Measurements from ENCODE around the gene GALNT6.

DNA sequence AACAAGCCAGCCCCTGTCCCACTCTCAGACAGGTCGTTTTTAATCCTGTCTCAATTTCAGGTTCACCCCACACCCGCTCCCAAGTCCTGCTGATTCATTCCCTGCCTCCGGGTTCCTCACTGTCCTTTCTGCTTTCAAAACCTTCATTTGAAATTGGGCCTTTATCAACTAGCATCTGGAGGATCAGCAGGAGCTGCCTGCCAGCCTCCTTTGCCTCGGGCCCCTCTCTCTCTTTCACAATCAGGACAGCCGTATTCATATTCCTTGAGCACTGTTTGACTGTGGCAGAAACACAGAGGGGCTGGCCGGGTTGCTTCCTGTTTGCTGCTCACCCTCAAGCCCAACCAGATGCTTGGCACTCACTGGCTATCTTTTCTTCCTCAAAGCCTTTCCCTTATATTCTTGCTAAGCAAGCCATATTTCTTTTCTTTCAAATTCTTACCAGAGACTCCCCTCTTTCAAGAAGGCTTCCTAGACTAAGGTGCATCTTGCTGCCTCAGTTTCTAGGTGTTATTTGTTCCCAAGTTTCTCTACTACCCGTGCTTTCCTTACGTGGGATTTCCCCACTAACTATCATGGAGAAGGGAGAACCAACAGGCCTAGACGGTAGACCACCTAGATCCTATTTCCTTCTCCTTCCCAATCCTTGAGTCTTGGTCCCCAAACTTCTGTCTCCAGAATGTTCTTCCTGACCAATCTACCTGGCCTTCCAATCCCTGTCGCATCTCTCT, 3.0 kb downstream of the GALNT6 start:
- TF ChIP-seq, protein P1, sequence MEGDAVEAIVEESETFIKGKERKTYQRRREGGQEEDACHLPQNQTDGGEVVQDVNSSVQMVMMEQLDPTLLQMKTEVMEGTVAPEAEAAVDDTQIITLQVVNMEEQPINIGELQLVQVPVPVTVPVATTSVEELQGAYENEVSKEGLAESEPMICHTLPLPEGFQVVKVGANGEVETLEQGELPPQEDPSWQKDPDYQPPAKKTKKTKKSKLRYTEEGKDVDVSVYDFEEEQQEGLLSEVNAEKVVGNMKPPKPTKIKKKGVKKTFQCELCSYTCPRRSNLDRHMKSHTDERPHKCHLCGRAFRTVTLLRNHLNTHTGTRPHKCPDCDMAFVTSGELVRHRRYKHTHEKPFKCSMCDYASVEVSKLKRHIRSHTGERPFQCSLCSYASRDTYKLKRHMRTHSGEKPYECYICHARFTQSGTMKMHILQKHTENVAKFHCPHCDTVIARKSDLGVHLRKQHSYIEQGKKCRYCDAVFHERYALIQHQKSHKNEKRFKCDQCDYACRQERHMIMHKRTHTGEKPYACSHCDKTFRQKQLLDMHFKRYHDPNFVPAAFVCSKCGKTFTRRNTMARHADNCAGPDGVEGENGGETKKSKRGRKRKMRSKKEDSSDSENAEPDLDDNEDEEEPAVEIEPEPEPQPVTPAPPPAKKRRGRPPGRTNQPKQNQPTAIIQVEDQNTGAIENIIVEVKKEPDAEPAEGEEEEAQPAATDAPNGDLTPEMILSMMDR (IDR thresholded peaks at IDR 0.05; ENCODE audit: poor library complexity) = no peak
- no peak for TF ChIP-seq EZH2 (IDR thresholded peaks at IDR 0.05; ENCODE audit: borderline replicate concordance)

Data from hepatocyte (in vitro differentiated cells).